Panc1 (cell line): Measurements from ENCODE around the gene OR6B2.

ENCODE experiments used
- CTCF ChIP-seq: fragments of 450-650 bp; IDR thresholded peaks from 2 replicates; pipeline ENCODE4 v1.5.1; 2017; ENCODE audit warnings: mild to moderate bottlenecking
- SIN3A ChIP-seq: IDR thresholded peaks from 2 replicates; pipeline ENCODE4 v1.6.1; 2012; ENCODE audit warnings: low read depth, mild to moderate bottlenecking, low read length, moderate library complexity, borderline replicate concordance; ENCODE audit not compliant: insufficient read depth
- TF ChIP-seq, protein P1 (sequence below), 2 experiments: IDR thresholded peaks; 2 replicates each; pipeline ENCODE4 v1.6.1; 2011 to 2012; ENCODE audit warnings: low read depth in 2 of 2, control low read depth in 1 of 2, low read length in 1 of 2, mild to moderate bottlenecking in 1 of 2, moderate library complexity in 1 of 2; ENCODE audit not compliant: insufficient read depth in 1 of 2

DNA sequence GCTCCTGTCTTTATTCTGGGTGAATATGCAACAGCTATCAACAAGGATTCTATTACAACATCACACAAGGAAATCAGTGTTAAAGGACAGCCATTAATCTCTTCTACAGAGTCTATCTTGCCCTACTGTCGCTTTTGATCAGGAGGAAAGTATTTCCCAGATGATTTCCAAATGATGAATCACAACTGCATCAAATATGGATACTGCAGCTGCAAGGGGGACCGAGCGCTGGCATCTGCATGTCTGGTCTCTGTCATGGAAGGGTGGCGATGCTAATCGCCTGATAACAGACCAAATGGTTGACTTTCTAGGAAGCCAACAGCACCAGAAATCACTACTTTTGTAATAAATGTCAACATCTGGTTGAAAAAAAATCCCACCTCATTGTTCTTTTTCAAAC is 44.3 kb upstream of the OR6B2 start:
- TF ChIP-seq CTCF (no peak), SIN3A (no peak)
- TF ChIP-seq, protein P1, sequence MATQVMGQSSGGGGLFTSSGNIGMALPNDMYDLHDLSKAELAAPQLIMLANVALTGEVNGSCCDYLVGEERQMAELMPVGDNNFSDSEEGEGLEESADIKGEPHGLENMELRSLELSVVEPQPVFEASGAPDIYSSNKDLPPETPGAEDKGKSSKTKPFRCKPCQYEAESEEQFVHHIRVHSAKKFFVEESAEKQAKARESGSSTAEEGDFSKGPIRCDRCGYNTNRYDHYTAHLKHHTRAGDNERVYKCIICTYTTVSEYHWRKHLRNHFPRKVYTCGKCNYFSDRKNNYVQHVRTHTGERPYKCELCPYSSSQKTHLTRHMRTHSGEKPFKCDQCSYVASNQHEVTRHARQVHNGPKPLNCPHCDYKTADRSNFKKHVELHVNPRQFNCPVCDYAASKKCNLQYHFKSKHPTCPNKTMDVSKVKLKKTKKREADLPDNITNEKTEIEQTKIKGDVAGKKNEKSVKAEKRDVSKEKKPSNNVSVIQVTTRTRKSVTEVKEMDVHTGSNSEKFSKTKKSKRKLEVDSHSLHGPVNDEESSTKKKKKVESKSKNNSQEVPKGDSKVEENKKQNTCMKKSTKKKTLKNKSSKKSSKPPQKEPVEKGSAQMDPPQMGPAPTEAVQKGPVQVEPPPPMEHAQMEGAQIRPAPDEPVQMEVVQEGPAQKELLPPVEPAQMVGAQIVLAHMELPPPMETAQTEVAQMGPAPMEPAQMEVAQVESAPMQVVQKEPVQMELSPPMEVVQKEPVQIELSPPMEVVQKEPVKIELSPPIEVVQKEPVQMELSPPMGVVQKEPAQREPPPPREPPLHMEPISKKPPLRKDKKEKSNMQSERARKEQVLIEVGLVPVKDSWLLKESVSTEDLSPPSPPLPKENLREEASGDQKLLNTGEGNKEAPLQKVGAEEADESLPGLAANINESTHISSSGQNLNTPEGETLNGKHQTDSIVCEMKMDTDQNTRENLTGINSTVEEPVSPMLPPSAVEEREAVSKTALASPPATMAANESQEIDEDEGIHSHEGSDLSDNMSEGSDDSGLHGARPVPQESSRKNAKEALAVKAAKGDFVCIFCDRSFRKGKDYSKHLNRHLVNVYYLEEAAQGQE (IDR thresholded peaks at IDR 0.05; ENCODE audit: insufficient read depth in 1 of 2, low read depth in 2 of 2, low read length in 1 of 2), result no peak
